Neuron (in vitro differentiated cells): ENCODE results near the gene ETV6.

ENCODE experiments used
- H2AFZ ChIP-seq: one replicate; pipeline ENCODE4 v1.6.1; 2013; ENCODE audit warnings: low read depth, mild to moderate bottlenecking, inconsistent platforms, low read length, moderate library complexity
- H3K27me3 ChIP-seq: one replicate; pipeline ENCODE4 v1.6.1; 2013; ENCODE audit warnings: low read length; ENCODE audit not compliant: insufficient read depth
- H3K36me3 ChIP-seq: one replicate; pipeline ENCODE4 v1.6.1; 2013; ENCODE audit warnings: low read length; ENCODE audit not compliant: insufficient read depth
- H3K4me1 ChIP-seq: one replicate; pipeline ENCODE4 v1.6.1; 2013; ENCODE audit warnings: low read length; ENCODE audit not compliant: insufficient read depth
- H3K4me3 ChIP-seq: 2 replicates; pipeline ENCODE4 v1.5.1; 2013; ENCODE audit warnings: mild to moderate bottlenecking, low read length, moderate library complexity
- H3K9me3 ChIP-seq: one replicate; pipeline ENCODE4 v1.6.1; 2013; ENCODE audit warnings: low read length

The ETV6 gene

GRCh38 chr12:11768233-11768965 is 118.9 kb downstream of the ETV6 start:
- Histone ChIP-seq H3K27me3 (no peaks in the 10 kb centered on the region), H3K4me3 (no peak overlapping the region), H3K36me3 (no peaks in the 10 kb centered on the region), H3K9me3 (no peaks in the 10 kb centered on the region), H3K4me1 (no peaks in the 10 kb centered on the region), H2AFZ (no peak overlapping the region)

DNA sequence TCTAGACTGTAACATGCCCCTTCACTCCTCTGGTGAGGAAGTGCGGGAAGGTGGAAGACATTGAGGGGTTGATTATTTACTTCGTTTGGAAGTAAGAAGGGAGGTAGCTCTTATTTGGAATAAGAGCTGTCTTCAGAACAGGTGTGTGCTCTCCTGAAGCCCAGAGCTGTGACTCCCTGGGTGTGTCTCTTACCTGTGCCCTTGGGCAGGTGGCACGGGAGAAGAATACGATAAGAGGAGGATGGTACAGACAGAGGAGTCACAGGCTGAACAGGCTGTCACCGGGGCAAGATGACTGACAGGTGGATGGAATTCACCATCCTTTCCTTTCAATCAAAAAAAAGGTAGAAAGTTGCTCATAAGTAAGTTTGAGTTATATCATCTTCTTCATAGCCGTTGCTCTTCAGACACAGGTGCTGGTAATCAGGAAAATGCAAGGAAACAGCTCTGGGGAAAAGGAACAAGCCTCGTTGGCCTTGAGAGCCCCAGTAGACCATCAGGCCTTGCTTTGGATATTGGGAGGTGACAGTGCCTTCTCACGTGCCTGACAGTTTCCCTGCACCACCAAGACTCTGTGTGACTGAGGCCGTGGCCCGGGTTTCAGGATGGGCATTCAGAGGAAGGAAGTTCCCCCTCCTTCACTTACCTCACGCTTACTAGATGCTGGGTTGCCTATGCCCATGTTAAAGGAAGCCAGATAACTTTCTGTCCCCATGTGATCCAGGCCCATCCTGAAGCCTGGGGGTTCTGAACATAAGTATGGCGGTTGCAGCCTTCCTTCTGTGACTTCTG is 120.4 kb downstream of the ETV6 start:
- Histone ChIP-seq H2AFZ (no peak overlapping the region), H3K27me3 (no peaks in the 10 kb centered on the region), H3K36me3 (no peaks in the 10 kb centered on the region)

GRCh38 chr12:11771356-11771755 is 121.9 kb downstream of the ETV6 start:
- no peak overlapping the region for H2AFZ ChIP-seq
- H3K27me3 ChIP-seq, result no peaks in the 10 kb centered on the region
- H3K9me3 ChIP-seq, result no peaks in the 10 kb centered on the region
- H3K4me3 ChIP-seq, result no peak overlapping the region
- H3K4me1 ChIP-seq, result no peaks in the 10 kb centered on the region
- no peaks in the 10 kb centered on the region for H3K36me3 ChIP-seq

More for the DNA sequence above, 120.4 kb downstream of the ETV6 start:
- Histone ChIP-seq H3K9me3 (no peaks in the 10 kb centered on the region), H3K4me1 (no peaks in the 10 kb centered on the region), H3K4me3 (no peak overlapping the region)

DNA sequence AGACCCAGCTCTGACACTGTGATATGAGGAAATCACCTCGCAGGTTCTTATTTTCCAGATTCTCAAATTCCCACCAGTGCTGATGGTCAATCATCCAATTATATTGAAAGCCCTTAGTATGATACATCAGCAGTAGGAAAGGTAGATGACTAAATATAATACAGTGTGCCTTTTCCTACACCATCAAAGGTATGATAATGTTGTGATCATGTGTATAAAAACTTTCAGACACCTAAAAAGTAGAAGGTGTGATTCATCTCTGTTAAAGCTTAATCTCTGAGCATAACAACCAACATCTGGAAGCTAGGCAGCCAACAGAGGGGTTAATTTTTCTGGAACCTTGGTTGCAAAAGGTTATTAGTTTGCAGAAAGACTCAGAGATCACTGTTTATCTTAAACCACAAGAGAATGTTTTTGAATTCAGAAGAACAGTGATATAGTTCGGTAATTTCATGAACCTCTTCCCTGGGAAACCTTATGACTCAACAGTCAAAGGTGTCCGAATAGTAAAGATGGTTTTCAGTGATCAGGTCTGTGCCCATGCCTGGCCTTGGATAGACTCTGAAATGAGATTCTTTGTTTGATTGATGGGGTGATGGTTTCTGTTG is 122.5 kb downstream of the ETV6 start:
- Histone ChIP-seq H3K27me3 (no peaks in the 10 kb centered on the region), H3K4me1 (no peaks in the 10 kb centered on the region), H3K36me3 (no peaks in the 10 kb centered on the region), H2AFZ (no peak overlapping the region), H3K9me3 (no peaks in the 10 kb centered on the region), H3K4me3 (no peak overlapping the region)

GRCh38 chr12:11773889-11774677 is 124.6 kb downstream of the ETV6 start:
- Histone ChIP-seq H3K4me3 (no peak overlapping the region), H3K4me1 (peaks cover 4% of the 10 kb centered on the region), H3K9me3 (no peaks in the 10 kb centered on the region), H2AFZ (no peak overlapping the region), H3K36me3 (no peaks in the 10 kb centered on the region), H3K27me3 (no peaks in the 10 kb centered on the region)

- Histone ChIP-seq H3K9me3 (no peaks in the 10 kb centered on the region), H3K27me3 (no peaks in the 10 kb centered on the region), H3K4me1 (peaks cover 4% of the 10 kb centered on the region), H3K36me3 (no peaks in the 10 kb centered on the region), H2AFZ (no peak overlapping the region), H3K4me3 (no peak overlapping the region)
These were observed 125.3 kb downstream of the ETV6 start for GRCh38 chr12:11774821-11775220.

GRCh38 chr12:11776316-11776715 is 126.8 kb downstream of the ETV6 start:
- H3K36me3 ChIP-seq, result no peaks in the 10 kb centered on the region
- no peak overlapping the region for H2AFZ ChIP-seq
- peaks cover 4% of the 10 kb centered on the region for H3K4me1 ChIP-seq
- H3K4me3 ChIP-seq, result no peak overlapping the region
- H3K27me3 ChIP-seq, result no peaks in the 10 kb centered on the region
- H3K9me3 ChIP-seq, result no peaks in the 10 kb centered on the region

DNA sequence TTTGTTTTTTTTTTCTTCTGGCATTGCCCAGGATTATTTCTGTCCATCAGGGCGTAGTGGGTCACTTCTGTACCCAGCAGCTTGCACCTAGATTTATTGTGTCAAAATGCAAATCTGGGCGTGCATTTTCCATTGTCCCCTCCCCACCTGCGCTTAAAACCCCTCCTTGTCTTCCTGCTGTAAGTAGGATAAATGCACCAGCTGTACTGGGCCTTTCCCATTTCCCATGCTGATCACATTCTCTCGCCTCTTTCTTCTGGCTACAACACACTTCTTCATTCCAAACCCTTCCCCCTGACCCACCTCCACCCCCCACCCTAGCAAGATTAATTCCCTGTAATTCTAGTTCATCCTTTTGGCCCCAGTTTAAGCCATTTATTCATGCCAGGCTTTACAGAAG is 128.0 kb downstream of the ETV6 start:
- no peaks in the 10 kb centered on the region for H3K27me3 ChIP-seq
- H3K9me3 ChIP-seq, result no peaks in the 10 kb centered on the region
- no peak overlapping the region for H2AFZ ChIP-seq
- H3K4me3 ChIP-seq, result no peak overlapping the region
- H3K4me1 ChIP-seq, result peaks cover 4% of the 10 kb centered on the region
- H3K36me3 ChIP-seq, result no peaks in the 10 kb centered on the region

DNA sequence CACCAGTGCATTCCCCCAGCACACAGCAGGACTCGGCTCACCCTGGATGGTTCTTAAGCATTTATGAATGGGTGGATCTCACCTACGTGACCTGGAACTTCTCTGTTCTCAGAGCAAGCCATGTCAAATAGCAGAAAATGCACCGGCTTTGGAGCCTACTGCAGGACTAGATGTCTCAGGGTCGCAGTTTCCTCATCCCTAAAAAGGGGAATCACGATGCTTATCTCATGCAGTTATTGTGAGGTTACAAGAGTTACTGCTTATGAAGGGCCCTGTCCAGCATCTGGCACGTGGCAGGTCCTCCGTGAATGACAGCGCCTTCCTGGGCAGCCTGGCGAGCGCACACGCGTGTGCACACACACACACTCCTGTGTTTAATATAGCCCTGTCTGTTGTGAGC is 128.5 kb downstream of the ETV6 start:
- H3K27me3 ChIP-seq, result no peaks in the 10 kb centered on the region
- H3K9me3 ChIP-seq, result no peaks in the 10 kb centered on the region
- H3K4me3 ChIP-seq, result no peak overlapping the region
- no peaks in the 10 kb centered on the region for H3K36me3 ChIP-seq
- peaks cover 4% of the 10 kb centered on the region for H3K4me1 ChIP-seq
- no peak overlapping the region for H2AFZ ChIP-seq

DNA sequence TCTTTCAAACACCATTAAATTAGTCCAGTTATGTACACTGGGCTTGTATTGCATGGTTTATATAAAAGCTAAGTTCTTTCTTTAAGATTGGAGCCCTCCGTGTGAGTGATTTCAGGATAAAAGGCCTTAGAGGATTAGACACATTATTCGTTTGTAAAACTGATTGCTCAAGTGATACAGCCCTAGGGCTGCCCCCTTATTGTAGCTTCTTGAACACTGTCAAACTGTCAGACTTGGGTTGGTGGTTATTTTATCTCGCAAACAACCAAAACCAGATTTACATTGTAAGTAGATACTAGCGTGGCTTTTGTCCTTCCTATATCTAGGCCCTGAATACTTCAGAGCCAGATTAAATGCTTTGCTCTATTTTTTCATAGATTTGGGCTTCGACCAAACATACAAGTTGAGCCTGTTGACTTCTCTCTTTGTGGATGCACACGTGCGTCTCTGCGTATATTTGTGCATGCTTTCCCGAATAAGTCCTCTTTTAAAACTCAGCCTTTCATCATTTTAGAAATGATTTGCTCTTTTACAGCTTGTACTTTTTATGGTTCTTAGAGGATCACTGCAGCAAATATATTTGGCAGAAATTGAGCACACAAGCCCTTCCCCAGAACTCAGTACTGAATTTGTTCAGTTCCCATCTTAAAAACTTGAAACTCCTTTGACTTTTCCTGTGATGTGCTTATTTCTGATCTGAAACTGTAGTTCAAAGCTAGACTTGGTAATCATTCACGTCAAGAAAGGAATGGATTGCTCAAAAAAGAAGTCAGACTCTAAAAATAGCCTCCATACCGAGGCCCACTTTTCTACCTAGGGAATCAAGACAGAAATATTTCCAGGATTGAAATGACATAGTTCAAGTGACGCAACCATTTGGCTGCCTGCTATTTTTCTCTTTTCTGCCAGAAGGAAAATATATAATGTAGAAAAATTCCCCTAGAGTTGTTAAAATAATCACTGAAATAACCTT is 129.5 kb downstream of the ETV6 start:
- H2AFZ ChIP-seq, result no peak overlapping the region
- H3K4me3 ChIP-seq, result no peak overlapping the region
- no peaks in the 10 kb centered on the region for H3K27me3 ChIP-seq
- peaks cover 4% of the 10 kb centered on the region for H3K4me1 ChIP-seq
- H3K36me3 ChIP-seq, result no peaks in the 10 kb centered on the region
- H3K9me3 ChIP-seq, result no peaks in the 10 kb centered on the region

GRCh38 chr12:11780521-11781101 is 131.1 kb downstream of the ETV6 start:
- no peaks in the 10 kb centered on the region for H3K27me3 ChIP-seq
- H2AFZ ChIP-seq, result no peak overlapping the region
- no peak overlapping the region for H3K4me3 ChIP-seq
- H3K9me3 ChIP-seq, result no peaks in the 10 kb centered on the region
- H3K36me3 ChIP-seq, result no peaks in the 10 kb centered on the region
- H3K4me1 ChIP-seq, result peaks cover 4% of the 10 kb centered on the region
